Left ventricle myocardium inferior (tissue), 1 donor: ENCODE measurements around the gene GTPBP2. TPM values are rescaled to one million over a fixed set of nuclear protein-coding genes. Genes with fewer than 3 reads are reported as not detected.

ENCODE experiments used
- DNase-seq: peaks from one replicate; pipeline ENCODE4 v3.0.0-alpha.2; 2020
- H3K27ac ChIP-seq: fragments of 200-600 bp; replicated peaks from 2 replicates; pipeline ENCODE4 v1.8.0; 2021
- H3K27me3 ChIP-seq: fragments of 200-600 bp; 2 replicates; pipeline ENCODE4 v1.8.0; 2021; ENCODE audit warnings: low read depth
- H3K36me3 ChIP-seq: fragments of 200-600 bp; 2 replicates; pipeline ENCODE4 v1.8.0; 2021
- H3K4me1 ChIP-seq: fragments of 200-600 bp; 2 replicates; pipeline ENCODE4 v1.8.0; 2021
- H3K4me3 ChIP-seq: fragments of 200-600 bp; 2 replicates; pipeline ENCODE4 v1.8.0; 2021; ENCODE audit warnings: mild to moderate bottlenecking, moderate library complexity
- H3K9me3 ChIP-seq: fragments of 200-600 bp; replicated peaks from 2 replicates; pipeline ENCODE4 v1.8.0; 2021
- CTCF ChIP-seq: fragments of 200-600 bp; IDR thresholded peaks from 2 replicates; pipeline ENCODE4 v1.8.0; 2021; ENCODE audit warnings: antibody characterized with exemption, mild to moderate bottlenecking, borderline replicate concordance
- intact Hi-C: fragments of 100-400 bp; cut with micrococcal nuclease; formaldehyde crosslinking; loops from one replicate; pipeline ENCODE4 v1.11.0; 2022
- total RNA-seq: library from RNA; stranded (reverse); fragmentation: NEBNext Ultra II Directional; extraction: Animal tissue kit (Norgen Biotek cat#: 25700); gene quantifications from one replicate; pipeline ENCODE4 v1.2.1, GENCODE V29; 2021
- donor health status: DM: no; HTN: yes; CAD: no; lungs with severe emphysema.

Gene GTPBP2
- total RNA-seq, 1 donor from 2014 or later = 27.1 TPM

GRCh38 chr6:43614396-43614730 lies 14.7 kb downstream of the GTPBP2 start:
- peaks cover 44% of the 10 kb centered on the region for H3K36me3 ChIP-seq
- H3K27ac ChIP-seq = no peak overlapping the region
- no peak for DNase-seq

GRCh38 chr6:43613721-43614395 lies 15.2 kb downstream of the GTPBP2 start:
- Histone ChIP-seq H3K36me3 (peaks cover 44% of the 10 kb centered on the region), H3K27ac (no peak overlapping the region), H3K9me3 (no peaks in the 10 kb centered on the region), H3K27me3 (no peaks in the 10 kb centered on the region), H3K4me3 (no peak overlapping the region), H3K4me1 (no peaks in the 10 kb centered on the region)
- intact Hi-C loops = no loop called here
- no peak for DNase-seq
- no peak for TF ChIP-seq CTCF

More at GRCh38 chr6:43614396-43614730, 14.7 kb downstream of the GTPBP2 start:
- no peak overlapping the region for H3K4me3 ChIP-seq
- H3K4me1 ChIP-seq = no peaks in the 10 kb centered on the region
- intact Hi-C loops = no loop called here
- H3K27me3 ChIP-seq = no peaks in the 10 kb centered on the region
- H3K9me3 ChIP-seq = no peaks in the 10 kb centered on the region
- no peak for TF ChIP-seq CTCF

- H3K9me3 ChIP-seq = no peaks in the 10 kb centered on the region
- no peak overlapping the region for H3K27ac ChIP-seq
- no peaks in the 10 kb centered on the region for H3K27me3 ChIP-seq
- no peak for DNase-seq
- peaks cover 7% of the 10 kb centered on the region for H3K4me1 ChIP-seq
- intact Hi-C loops = no loop called here
- TF ChIP-seq CTCF = no peak
- H3K36me3 ChIP-seq = peaks cover 58% of the 10 kb centered on the region
- H3K4me3 ChIP-seq = no peak overlapping the region
These were observed 18.6 kb downstream of the GTPBP2 start for GRCh38 chr6:43610431-43610830.

GRCh38 chr6:43609402-43609801 lies 19.7 kb downstream of the GTPBP2 start:
- Histone ChIP-seq H3K4me1 (peaks cover 7% of the 10 kb centered on the region), H3K4me3 (no peak overlapping the region), H3K27ac (no peak overlapping the region), H3K27me3 (no peaks in the 10 kb centered on the region), H3K36me3 (peaks cover 65% of the 10 kb centered on the region), H3K9me3 (no peaks in the 10 kb centered on the region)
- TF ChIP-seq CTCF = no peak
- DNase-seq = no peak
- intact Hi-C loops = loop anchor here (10.0 kb wide), 1 partner anchor 465 kb away; no protein-coding TSS in a partner anchor

GRCh38 chr6:43608807-43609206 lies 20.3 kb downstream of the GTPBP2 start:
- no peaks in the 10 kb centered on the region for H3K9me3 ChIP-seq
- peaks cover 7% of the 10 kb centered on the region for H3K4me1 ChIP-seq
- H3K4me3 ChIP-seq = no peak overlapping the region
- intact Hi-C loops = loop anchor here (10.0 kb wide), 1 partner anchor 466 kb away; no protein-coding TSS in a partner anchor
- no peak overlapping the region for H3K27ac ChIP-seq
- peaks cover 65% of the 10 kb centered on the region for H3K36me3 ChIP-seq
- no peak for DNase-seq
- H3K27me3 ChIP-seq = no peaks in the 10 kb centered on the region
- TF ChIP-seq CTCF = no peak
